ENCODE data around the gene ARRDC1. TPM values are rescaled to one million over a fixed set of nuclear protein-coding genes. Genes with fewer than 3 reads are reported as not detected.
"Not testable (repeated sequence)": the region's sequence is repeated elsewhere in the genome, so short reads cannot be mapped to it uniquely, and the experiment has no call there.

The ARRDC1 gene
- total RNA-seq, result 134 TPM

DNA sequence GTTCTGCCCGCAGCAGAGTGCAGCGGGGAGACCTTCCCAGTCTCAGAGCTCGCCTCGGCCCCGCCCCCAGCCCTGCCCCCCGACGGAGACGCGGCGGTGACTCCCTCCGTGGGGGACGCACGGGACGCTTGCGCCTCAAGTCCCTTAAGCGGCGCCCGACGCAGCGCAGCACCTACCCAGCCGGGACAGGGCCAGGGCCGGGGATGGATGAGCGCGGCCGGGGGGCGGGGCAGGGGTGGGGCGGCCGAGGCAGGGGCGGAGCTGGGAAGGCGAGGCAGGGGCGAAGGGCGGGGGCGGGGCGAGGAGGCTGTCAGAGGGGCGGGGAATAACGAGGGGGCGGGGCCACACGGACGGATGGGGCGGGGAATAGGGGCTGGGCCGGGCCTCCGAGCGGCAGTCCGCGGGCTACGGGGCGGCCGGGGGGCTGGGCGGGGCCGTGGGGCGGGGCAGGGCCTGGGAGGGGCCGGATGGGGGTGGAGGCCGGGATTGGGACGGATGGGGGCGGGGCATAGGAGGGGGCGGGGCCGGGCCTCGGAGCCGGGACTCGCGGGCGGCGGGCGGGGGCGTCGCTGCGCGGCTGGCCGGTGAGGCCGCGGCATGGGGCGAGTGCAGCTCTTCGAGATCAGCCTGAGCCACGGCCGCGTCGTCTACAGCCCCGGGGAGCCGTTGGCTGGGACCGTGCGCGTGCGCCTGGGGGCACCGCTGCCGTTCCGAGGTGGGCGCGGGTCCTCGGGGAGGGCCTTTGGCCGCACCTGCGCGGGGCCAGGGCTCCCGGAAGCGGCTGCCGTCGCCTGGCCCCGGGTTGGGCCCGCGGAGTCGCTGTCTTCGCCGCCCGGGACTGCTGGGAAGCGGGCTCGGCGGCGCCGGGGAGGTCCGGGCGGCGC lies at the start of gene ARRDC1:
ARRDC1 (plus strand) TSS at position 566 of the 884 bp plus-strand sequence; CDS start at position 598, 32 bp downstream.
- DNase-seq (ENCODE audit: low spot score), result peak; percentile 94

DNA sequence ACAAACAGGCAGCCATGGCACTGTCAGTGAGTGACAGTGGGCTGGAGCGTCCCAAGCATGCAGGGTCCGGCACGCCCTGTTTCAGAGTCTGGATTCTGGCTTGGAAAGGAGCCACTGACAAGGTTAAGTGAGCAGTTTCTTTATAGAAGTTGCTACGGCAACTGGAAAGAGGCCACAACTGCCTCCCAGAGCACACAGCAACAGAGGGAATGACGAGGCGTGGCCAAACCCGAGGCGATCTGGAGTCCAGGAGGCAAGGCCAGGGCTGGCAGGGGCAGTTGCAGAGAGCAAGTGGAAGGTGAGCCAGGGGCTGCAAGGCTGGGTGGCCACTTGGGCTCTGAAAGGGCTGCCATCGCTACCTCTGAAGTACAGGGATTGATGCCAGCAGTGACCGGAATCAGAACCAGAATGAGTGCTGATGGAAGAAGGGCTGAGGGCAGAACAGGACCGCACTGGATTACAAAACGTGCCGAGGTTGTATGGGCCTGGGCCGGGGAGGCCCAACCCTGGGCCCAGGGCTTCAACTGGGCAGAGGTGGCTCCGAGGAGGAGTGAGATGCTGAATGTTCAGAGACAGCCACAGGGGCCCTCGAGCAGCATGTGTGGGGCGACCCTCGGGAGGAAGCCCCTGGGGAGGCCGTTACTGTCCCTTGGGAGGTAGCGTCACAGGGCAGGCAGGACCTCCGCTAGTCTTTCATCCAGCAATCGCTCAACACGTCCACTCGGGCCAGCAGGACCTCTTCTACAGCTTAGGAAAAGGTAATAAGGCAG lies 49.2 kb upstream of the ARRDC1 start:
- no peak for DNase-seq (ENCODE audit: low spot score)

GRCh38 chr9:137558127-137558526 lies 47.4 kb upstream of the ARRDC1 start:
- no peak for DNase-seq (ENCODE audit: low spot score)

GRCh38 chr9:137564134-137564533 lies 41.4 kb upstream of the ARRDC1 start:
- no peak for DNase-seq (ENCODE audit: low spot score)

DNA sequence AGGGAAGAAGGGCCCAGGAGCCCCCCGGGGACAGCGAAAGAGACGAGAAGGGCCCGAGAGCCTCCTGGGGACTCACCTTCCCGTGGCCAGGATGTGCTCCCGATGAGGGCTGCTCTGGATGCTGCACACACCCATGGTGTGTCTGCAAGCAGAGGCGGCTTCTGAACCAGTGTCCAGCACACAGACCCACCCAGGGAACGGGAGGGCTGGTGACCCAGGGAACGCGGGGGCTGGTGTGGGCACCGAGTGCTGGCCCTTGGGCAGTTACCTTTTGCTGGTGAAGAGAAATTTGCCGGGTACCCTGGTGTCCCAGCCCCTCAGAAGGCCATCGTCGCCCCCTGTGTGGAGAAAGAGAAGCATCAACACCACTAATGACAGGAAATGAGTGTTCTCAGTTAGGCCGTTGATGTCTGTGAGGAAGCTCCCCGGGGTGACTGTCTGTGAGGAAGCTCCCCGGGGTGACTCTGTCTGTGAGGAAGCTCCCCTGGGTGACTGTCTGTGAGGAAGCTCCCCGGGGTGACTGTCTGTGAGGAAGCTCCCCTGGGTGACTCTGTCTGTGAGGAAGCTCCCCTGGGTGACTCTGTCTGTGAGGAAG lies 40.6 kb upstream of the ARRDC1 start:
- no peak for DNase-seq (ENCODE audit: low spot score)

- DNase-seq (ENCODE audit: low spot score), result not testable (repeated sequence)
These were observed 37.0 kb upstream of the ARRDC1 start for GRCh38 chr9:137568445-137568844.

- no peak for DNase-seq (ENCODE audit: low spot score)
These were observed 35.8 kb upstream of the ARRDC1 start for GRCh38 chr9:137569609-137570203.

DNA sequence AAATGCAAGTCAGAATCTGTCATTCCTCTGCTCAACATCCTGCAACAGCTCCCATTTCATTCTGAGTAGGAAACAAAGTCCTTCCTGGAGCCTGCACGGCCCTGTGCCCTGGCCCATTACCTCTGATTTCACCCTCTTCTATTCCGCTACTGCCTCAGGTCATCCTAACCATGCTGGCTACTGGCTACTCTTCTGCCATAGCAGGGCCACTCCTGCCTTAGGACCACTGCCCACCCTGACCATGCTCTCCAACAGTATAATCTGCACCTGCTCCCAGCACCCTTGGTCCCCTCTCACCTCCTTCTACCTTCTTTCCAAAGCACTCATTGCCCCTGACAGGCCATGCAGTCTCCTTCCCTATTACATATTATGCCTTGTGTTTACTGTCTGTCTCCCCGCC lies 34.9 kb upstream of the ARRDC1 start:
- DNase-seq (ENCODE audit: low spot score), result no peak

DNA sequence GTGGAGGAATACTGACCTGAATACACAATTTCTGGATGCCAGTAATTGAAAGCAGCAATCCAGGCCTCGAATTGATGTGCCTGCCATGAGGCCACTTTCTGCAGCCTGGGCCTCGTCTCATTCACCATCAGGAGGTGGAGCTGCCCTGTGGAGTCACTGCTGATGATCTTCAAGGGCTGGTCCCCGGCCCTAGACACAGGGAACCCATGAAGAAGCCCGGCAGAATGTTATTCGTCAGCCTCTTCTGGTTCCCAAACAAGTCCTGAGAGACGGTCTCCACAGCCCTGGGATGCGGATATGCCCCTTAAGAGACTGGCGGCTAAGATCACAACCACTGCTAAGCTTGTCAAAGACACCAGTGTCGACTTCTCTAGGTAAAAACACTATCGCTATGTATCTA lies 31.3 kb upstream of the ARRDC1 start:
- DNase-seq (ENCODE audit: low spot score), result no peak

DNA sequence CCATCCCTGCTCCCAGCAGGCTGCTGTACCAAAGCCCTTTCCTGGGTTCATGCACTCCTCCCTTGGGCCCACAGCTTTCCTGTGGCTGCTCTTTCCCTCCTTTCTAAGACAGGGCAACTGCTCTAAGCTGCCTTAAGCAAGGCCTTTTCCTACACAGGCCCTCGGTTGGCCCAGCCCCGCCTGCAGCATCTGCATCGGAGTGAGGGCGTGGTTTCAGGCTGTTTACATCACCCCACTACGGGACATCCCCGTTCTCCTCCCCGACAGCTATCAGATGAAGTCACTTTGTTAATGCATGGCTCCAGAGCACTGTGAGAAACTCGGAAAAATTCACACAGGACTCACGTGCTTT lies 30.1 kb upstream of the ARRDC1 start:
- DNase-seq (ENCODE audit: low spot score), result no peak

DNA sequence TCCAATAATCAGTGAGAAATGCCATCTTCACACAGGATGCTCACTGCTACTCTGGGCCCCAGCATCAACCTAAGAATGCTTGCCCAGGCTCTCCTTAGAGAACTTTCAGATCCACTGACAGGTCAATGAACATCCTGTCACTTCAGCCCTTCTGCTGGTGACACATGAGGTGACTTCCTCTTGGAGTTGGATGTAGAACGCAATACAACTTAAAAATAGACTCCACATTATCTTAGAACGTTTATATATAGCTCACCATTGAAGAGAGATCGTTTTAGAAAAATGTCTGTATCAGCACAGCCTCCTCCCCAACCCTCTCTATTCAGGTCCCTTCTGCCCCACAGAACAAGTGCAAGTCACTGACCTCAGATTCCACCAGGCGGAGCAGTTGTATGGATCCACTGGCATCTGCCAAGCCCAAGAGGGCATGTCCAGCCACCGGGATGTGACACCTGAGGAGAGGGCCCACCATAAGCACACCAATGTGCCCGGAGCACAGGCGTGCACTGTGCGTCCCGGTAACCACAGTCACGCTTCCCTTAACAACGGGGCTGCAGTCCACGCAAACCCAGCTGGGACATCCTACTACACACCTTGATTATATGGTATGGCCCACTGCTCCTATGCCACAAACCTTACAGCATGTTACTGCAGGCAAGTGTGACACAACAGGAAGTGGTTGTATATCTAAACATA lies 29.6 kb upstream of the ARRDC1 start:
- no peak for DNase-seq (ENCODE audit: low spot score)

DNA sequence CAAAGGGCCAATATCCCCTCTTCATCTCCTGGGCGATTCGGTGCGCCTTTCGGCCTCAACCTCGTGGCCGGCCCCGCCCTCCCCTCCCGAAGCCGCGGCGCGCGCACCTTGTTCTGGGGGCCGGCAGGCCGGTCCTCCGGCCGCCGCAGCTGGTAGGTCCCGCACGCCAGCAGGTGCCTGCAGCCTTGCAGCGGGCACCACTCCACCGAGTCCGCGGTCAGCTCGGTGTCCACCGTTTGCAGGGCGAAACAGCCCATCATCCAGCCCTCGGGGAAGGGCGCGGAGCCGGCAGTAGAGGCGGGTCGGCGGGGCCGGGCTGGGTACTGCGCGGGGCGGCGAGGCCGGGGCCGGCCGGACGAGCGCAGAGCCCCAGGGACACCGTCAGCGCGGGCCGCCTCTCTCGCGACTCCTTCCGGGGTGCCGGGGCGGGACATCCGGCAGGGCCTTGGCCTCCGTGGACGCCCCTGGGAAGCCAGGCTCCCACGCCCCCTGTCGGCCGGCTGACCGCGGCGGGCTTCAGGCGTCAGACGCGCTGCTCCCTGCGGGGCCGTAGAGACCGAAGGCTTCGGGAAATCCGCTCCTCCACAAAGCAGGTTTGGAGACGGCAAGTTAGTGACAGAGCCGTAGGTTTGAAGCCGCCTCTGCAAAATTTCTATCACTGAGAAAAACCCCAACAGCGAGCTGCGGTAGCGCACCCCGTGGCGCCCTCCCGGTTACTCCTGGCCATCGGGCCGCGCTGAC lies 26.8 kb upstream of the ARRDC1 start, which contains the start of gene DPH7:
DPH7 (minus strand) TSS at position 408 of the 741 bp plus-strand sequence; CDS start at position 260, 148 bp downstream.
- peak; percentile 95 for DNase-seq (ENCODE audit: low spot score)

- DNase-seq (ENCODE audit: low spot score), result no peak
These were observed 26.3 kb upstream of the ARRDC1 start for GRCh38 chr9:137579259-137579604.

DNA sequence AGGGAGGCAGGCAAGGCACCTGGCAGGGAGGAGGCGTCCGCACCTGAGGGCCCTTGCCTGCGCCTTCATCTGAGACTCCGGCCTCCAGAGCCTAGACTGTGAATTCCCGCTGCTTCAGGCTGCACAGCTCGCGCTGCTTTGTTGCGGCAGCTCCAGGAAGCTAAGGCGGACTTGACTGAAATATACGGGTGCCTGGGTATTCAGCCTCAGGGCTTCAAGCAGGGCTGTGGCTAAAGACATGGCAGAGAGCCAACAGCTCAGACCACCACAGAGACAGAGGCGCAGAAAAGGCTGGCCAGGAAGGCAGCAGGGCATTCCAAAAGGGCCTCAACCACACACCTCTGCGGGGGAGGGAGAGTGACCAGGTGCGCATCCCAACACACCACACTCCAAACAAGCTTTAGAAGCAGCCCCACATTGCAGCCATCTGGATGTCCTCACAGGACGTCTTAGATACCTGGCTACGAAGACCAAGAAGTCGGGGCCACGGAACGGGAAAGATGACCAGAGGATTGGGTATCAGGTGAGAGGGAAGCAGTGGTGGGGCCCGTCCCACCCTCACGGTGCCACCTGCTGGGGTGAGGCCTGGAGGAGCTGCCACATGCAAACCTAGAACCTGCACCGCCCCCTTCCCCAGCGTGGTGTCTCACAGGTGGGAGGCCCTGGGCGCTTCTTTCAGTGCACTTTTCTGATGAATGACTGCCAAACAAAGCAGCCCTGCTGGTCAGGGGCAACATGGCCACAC lies 25.1 kb upstream of the ARRDC1 start:
- DNase-seq (ENCODE audit: low spot score), result no peak

DNA sequence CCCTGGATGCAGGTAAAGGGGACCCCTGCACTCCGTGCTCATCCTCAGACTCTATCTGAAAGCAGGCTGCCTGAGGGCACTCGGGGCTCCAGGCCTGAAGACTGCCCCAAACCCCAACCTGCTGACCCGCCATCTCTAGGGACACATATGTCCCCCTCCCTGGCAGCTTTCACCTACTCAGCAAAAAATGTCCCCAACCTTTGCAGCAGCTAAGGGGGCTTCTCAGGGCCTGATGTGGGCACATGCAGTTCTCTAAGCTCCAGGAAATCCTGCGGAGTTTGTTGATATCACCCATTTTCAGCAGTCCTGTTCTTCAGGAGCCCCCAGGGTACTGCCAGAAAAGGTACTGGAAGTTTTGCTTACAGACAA lies 24.5 kb upstream of the ARRDC1 start:
- no peak for DNase-seq (ENCODE audit: low spot score)

- DNase-seq (ENCODE audit: low spot score), result no peak
These were observed 23.9 kb upstream of the ARRDC1 start for GRCh38 chr9:137581361-137582285.

- DNase-seq (ENCODE audit: low spot score), result no peak
These were observed 23.1 kb upstream of the ARRDC1 start for GRCh38 chr9:137582286-137582860.

DNA sequence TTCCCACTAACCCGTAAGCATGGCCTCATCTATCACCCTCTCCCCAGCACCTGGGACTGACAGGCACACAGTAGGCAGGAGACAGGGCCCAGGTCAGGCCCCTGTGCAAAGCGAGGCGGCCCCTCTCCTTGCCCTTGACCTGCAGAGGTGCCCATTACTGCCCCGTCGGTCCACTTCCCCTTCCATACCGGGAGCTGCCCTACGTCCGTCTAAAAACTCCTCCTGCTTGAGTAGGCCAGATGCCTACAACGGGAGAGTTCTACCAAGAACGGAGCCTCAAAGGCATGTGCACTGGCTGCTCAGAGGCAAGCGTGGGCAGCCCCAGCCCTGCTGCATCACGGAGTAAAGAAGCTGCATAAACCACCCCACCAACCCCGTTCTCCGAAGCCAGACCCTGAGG lies 22.1 kb upstream of the ARRDC1 start:
- no peak for DNase-seq (ENCODE audit: low spot score)

DNA sequence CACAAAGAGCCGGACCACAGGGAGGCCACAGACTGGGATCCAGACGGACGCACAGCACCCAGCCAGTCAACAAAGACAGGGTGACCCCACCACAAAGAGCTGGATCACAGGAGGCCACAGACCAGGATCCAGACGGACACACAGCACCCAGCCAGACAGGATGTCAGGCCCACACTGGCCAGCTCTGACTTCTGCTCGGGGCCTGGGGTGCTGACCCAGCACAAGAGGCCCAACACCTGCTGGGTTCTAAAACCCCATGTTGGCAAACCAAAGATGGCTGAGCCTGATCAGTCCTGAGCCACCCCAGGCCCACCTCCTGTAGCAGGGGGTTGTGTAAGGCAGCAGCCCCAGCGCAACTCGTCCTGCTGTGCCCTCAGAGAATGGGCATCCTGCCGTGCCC lies 21.5 kb upstream of the ARRDC1 start:
- DNase-seq (ENCODE audit: low spot score), result no peak

All from mucosa of gallbladder (tissue), 1 donor.